NCI-H774 (cell line): ENCODE measurements around the gene CREB1.
A peak's percentile ranks its signal among the peaks of the same experiment; 100 is the strongest.

Experiments used
- DNase-seq: peaks from one replicate; lab custom pipeline; 2025; lab: John Stamatoyannopoulos, UW

CREB1 gene

GRCh38 chr2:207504513-207505170, 25.1 kb upstream of the CREB1 start:
- DNase-seq: no peak

GRCh38 chr2:207505171-207505570, 24.6 kb upstream of the CREB1 start:
- no peak for DNase-seq

GRCh38 chr2:207505728-207506127, 24.0 kb upstream of the CREB1 start:
- no peak for DNase-seq

- DNase-seq: no peak
Observed at GRCh38 chr2:207506426-207506825, 23.3 kb upstream of the CREB1 start.

GRCh38 chr2:207510148-207510547, 19.6 kb upstream of the CREB1 start:
- DNase-seq: no peak

GRCh38 chr2:207511851-207512250, 17.9 kb upstream of the CREB1 start:
- no peak for DNase-seq

- no peak for DNase-seq
Observed at GRCh38 chr2:207512356-207512755, 17.4 kb upstream of the CREB1 start.

- DNase-seq: no peak
Observed at GRCh38 chr2:207513551-207514257, 16.1 kb upstream of the CREB1 start.

GRCh38 chr2:207514451-207514850, 15.3 kb upstream of the CREB1 start:
- DNase-seq: no peak

- no peak for DNase-seq
Observed at GRCh38 chr2:207515671-207516070, 14.1 kb upstream of the CREB1 start.

GRCh38 chr2:207516206-207516605, 13.6 kb upstream of the CREB1 start:
- no peak for DNase-seq

- DNase-seq: no peak
Observed at GRCh38 chr2:207523005-207523404, 6.8 kb upstream of the CREB1 start.

- DNase-seq: no peak
Observed at GRCh38 chr2:207525296-207525695, 4.5 kb upstream of the CREB1 start.

GRCh38 chr2:207528980-207529329, 807 bp upstream of the CREB1 start:
- DNase-seq: no peak

- no peak for DNase-seq
Observed at GRCh38 chr2:207530160-207531031, 634 bp downstream of the CREB1 start.

- DNase-seq: no peak
Observed at GRCh38 chr2:207531032-207531952, 1.5 kb downstream of the CREB1 start.

GRCh38 chr2:207532676-207533075, 2.9 kb downstream of the CREB1 start:
- no peak for DNase-seq

- DNase-seq: peak; percentile 3
Observed at GRCh38 chr2:207533461-207534008, 3.8 kb downstream of the CREB1 start.

- no peak for DNase-seq
Observed at GRCh38 chr2:207534417-207534816, 4.7 kb downstream of the CREB1 start.

GRCh38 chr2:207539470-207539869, 9.7 kb downstream of the CREB1 start:
- no peak for DNase-seq

- no peak for DNase-seq
Observed at GRCh38 chr2:207540431-207540830, 10.7 kb downstream of the CREB1 start.

- DNase-seq: no peak
Observed at GRCh38 chr2:207541933-207542332, 12.2 kb downstream of the CREB1 start.
